ENCODE results near the gene DDN. TPM values are rescaled to one million over a fixed set of nuclear protein-coding genes. Genes with fewer than 3 reads are reported as not detected.

DDN gene
- total and polyA plus RNA-seq, 2 donors (not counting 3 experiments of a cell fraction or from before 2014, with no cell fraction given): 0.07 to 0.22 TPM

- Histone ChIP-seq H3K27ac (ENCODE audit: insufficient read depth, low read depth, low read length) (no peak overlapping the region), H3K4me2 (ENCODE audit: insufficient read depth, low read length) (no peak overlapping the region), H3K4me1 (ENCODE audit: control insufficient read depth, extremely low read depth, insufficient read depth, low read length) (no peaks in the 10 kb centered on the region), H4K20me1 (replicated peaks; ENCODE audit: control insufficient read depth, extremely low read depth, insufficient read depth, low read length) (no peaks in the 10 kb centered on the region), H3K79me2 (ENCODE audit: control insufficient read depth, insufficient read depth, low read length) (peaks cover under 1% of the 10 kb centered on the region), H3K9me1 (replicated peaks; ENCODE audit: control insufficient read depth, extremely low read depth, insufficient read depth, low read length) (no peaks in the 10 kb centered on the region), H3K36me3 (ENCODE audit: control insufficient read depth in 2 of 2, extremely low read depth in 1 of 2, insufficient read depth in 2 of 2, low read length in 2 of 2) (peaks cover 44 to 85% of the 10 kb centered on the region in 2 experiments), H3K9me3 (replicated peaks; ENCODE audit: control insufficient read depth, insufficient read depth, low read length) (no peaks in the 10 kb centered on the region), H3K9ac (replicated peaks; ENCODE audit: extremely low read depth, insufficient read depth, low read length) (no peak overlapping the region), H3K27me3 (ENCODE audit: control insufficient read depth in 2 of 2, insufficient read depth in 2 of 2, low read length in 2 of 2) (no peaks in the 10 kb centered on the region), H3K4me3 (replicated peaks in 1 of 3; ENCODE audit: insufficient read depth in 1 of 3, low read depth in 1 of 3, low read length in 3 of 3) (no peak overlapping the region), H2AFZ (ENCODE audit: low read depth, low read length) (no peak overlapping the region)
- FAIRE-seq (peak; percentile 73), DNase-seq (ENCODE audit: low read depth, low spot score) (peak; percentile 39)
- TF ChIP-seq CTCF (IDR thresholded peaks at IDR 0.05; ENCODE audit: extremely low read depth in 1 of 2, insufficient read depth in 1 of 2, low read depth in 1 of 2, low read length in 2 of 2) (peak; percentile 68 to 75), GATA2 (IDR thresholded peaks at IDR 0.05; ENCODE audit: insufficient read depth, insufficient read length, low read depth, low read length) (no peak)
- dilution Hi-C loops (cut with MboI; ENCODE audit: extremely low pct_ligation_motif_present, low sequenced_read_pairs) (no loop called here), intact Hi-C loops (cut with micrococcal nuclease) (no loop called here)
- CTCF ChIA-PET: interaction anchor here (0.7 to 2.0 kb wide), 19 partner anchors 10 to 216 kb away, joined by 3 to 16 read pairs (median 5); no protein-coding TSS in a partner anchor
- POLR2A ChIA-PET: no interaction called here
- BruUV-seq (replicated peaks): no TSS peak
These were observed 44.7 kb upstream of the DDN start for GRCh38 chr12:49043856-49044258.

DNA sequence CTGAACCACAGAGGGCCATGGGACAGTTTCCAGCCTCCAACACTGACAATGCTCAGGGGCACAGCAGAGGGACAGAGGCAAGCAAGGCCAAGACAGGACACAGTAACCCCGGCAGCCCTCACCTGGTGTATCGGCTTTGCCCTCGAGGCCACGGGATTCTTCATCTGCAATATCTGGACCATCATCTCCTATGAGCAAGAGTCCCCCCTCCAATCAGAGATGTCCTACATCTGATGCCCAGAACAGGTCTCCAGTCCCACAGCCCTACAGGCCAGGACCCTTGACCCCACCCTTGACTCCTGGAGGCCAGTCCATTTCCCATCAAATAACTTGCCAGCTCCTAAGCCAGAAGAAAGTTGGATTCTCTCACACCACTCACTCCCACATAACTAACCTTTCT is 44.1 kb upstream of the DDN start:
- H3K4me3 ChIP-seq (replicated peaks in 1 of 3; ENCODE audit: insufficient read depth in 1 of 3, low read depth in 1 of 3, low read length in 3 of 3): no peak overlapping the region
- no peak for DNase-seq (ENCODE audit: low read depth, low spot score)
- no peak overlapping the region for H3K4me2 ChIP-seq (ENCODE audit: insufficient read depth, low read length)
- no peaks in the 10 kb centered on the region for H3K4me1 ChIP-seq (ENCODE audit: control insufficient read depth, extremely low read depth, insufficient read depth, low read length)
- no peaks in the 10 kb centered on the region for H3K27me3 ChIP-seq (ENCODE audit: control insufficient read depth in 2 of 2, insufficient read depth in 2 of 2, low read length in 2 of 2)
- H3K9ac ChIP-seq (replicated peaks; ENCODE audit: extremely low read depth, insufficient read depth, low read length): no peak overlapping the region
- no peaks in the 10 kb centered on the region for H4K20me1 ChIP-seq (replicated peaks; ENCODE audit: control insufficient read depth, extremely low read depth, insufficient read depth, low read length)
- H3K27ac ChIP-seq (ENCODE audit: insufficient read depth, low read depth, low read length): no peak overlapping the region
- H2AFZ ChIP-seq (ENCODE audit: low read depth, low read length): no peak overlapping the region
- no peaks in the 10 kb centered on the region for H3K79me2 ChIP-seq (ENCODE audit: control insufficient read depth, insufficient read depth, low read length)
- peaks cover 41 to 84% of the 10 kb centered on the region in 2 experiments for H3K36me3 ChIP-seq (ENCODE audit: control insufficient read depth in 2 of 2, extremely low read depth in 1 of 2, insufficient read depth in 2 of 2, low read length in 2 of 2)
- BruUV-seq (replicated peaks): no TSS peak
- H3K9me1 ChIP-seq (replicated peaks; ENCODE audit: control insufficient read depth, extremely low read depth, insufficient read depth, low read length): no peaks in the 10 kb centered on the region
- no peaks in the 10 kb centered on the region for H3K9me3 ChIP-seq (replicated peaks; ENCODE audit: control insufficient read depth, insufficient read depth, low read length)
- TF ChIP-seq EZH2 (IDR thresholded peaks at IDR 0.05; ENCODE audit: borderline replicate concordance, low read depth, low read length, severe bottlenecking) (no peak), GATA2 (IDR thresholded peaks at IDR 0.05; ENCODE audit: insufficient read depth, insufficient read length, low read depth, low read length) (no peak), FOS (IDR thresholded peaks at IDR 0.05; ENCODE audit: borderline replicate concordance, insufficient read depth, low read length) (no peak), MYC (IDR thresholded peaks at IDR 0.05; ENCODE audit: low read depth, low read length) (no peak), POLR2A (IDR thresholded peaks at IDR 0.05; ENCODE audit: low read depth, low read length) (no peak), JUN (IDR thresholded peaks at IDR 0.05; ENCODE audit: borderline replicate concordance, insufficient read depth, insufficient read length, low read depth) (no peak), POLR2AphosphoS5 (IDR thresholded peaks at IDR 0.05; ENCODE audit: insufficient read depth, low read depth, low read length) (no peak)
- dilution Hi-C loops (cut with MboI; ENCODE audit: extremely low pct_ligation_motif_present, low sequenced_read_pairs): no loop called here
- ChIA-PET POLR2A (no interaction called here), CTCF (interaction anchor here (0.7 to 2.0 kb wide), 19 partner anchors 9 to 217 kb away, joined by 3 to 16 read pairs (median 5); no protein-coding TSS in a partner anchor)
- intact Hi-C loops (cut with micrococcal nuclease): no loop called here
- no peak for FAIRE-seq

All from endothelial cell of umbilical vein (primary cell).